ENCODE data around the gene EN2.
A peak's percentile ranks its signal among the peaks of the same experiment; 100 is the strongest.

The EN2 gene

GRCh38 chr7:155488483-155489127 lies 30.7 kb downstream of the EN2 start:
- no peak for DNase-seq

GRCh38 chr7:155489158-155489840 lies 31.4 kb downstream of the EN2 start:
- DNase-seq = no peak

DNA sequence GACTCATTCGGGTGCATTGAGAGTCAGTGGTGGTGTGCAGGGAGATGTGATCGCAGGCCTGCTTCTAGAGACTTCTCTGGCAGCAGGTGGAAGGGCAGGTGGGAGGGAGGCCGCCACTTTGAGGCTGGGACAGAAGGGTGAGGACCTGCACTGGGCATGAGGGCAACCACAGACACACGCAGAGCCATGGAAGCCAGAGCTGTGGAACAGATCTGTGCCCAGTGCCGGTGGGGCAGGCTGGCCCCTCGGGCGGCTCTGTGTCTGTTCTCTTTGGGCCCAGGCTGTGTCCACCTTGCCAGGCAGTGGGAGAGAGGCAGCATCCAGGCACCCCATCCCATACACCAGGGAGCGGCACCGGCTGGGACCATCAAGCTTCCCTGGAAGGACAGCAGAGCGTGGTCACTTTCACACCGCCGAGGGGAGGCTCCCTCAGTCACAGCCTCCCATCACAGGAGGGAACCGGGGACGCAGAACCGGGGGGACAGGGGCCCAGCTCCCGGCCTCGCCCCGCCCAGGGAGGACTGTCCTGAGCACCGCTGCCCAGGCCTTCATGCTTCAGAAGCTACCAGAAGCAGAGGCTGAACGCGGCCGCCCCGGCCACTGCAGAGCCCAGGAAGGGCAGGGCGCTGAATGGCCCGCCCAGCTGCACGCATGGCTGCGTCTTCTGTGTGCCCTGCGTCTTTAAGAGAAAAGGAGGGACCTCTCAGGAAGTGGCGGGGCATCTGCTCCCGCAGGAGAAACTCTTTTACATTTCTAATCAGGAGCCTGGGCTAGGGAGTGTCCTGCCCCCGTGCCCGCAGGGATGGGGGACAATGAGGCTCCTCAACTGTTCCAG lies 32.1 kb downstream of the EN2 start:
- DNase-seq = no peak

DNA sequence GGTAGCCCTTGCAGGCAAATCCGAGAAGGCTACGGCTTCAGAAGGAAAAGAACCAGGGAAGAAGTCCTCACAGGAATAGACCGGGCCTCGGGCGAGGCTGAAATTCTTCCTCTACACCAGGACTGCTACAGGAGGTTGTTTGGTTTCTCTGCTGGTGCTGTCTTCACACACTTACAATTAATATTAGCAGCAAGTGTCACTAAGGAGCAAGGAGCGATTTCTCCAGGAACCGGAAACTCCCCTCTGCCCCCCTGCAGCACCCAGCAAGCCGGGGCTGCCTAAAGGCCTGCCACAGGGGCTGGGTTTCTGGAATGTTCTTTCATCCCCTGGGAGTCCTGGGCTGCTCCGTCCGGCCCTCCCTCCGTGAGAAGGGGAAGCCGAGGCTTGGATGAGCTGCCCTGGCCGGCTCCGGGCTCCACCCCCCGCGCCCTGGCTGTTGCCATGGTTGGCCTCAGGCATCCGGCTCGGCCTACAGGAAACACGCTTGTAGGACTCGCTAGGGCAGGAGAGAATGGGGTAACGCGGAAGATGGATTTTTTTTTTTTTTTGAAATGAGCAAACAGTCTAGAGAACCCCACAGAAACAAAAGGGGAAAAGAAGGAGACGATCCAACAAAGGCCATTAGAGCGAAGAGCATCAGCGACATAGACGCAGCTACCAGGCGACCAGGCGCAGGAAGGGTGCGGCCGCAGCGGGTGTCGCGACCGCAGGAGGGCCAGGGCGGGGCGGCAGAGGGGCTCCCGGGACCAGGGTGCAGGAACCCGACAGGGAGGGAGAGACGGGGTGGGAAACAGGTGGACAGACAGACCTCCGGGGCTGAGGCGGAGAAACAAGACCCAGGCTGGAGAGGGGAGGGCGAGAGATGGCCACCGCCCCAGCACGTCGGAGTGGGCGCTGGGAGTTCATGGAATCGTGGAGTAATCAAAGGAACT lies 33.0 kb downstream of the EN2 start:
- peak in 1 of 2 donors; percentile 23 for DNase-seq

- no peak for DNase-seq
These were observed 33.9 kb downstream of the EN2 start for GRCh38 chr7:155491812-155492211.

DNA sequence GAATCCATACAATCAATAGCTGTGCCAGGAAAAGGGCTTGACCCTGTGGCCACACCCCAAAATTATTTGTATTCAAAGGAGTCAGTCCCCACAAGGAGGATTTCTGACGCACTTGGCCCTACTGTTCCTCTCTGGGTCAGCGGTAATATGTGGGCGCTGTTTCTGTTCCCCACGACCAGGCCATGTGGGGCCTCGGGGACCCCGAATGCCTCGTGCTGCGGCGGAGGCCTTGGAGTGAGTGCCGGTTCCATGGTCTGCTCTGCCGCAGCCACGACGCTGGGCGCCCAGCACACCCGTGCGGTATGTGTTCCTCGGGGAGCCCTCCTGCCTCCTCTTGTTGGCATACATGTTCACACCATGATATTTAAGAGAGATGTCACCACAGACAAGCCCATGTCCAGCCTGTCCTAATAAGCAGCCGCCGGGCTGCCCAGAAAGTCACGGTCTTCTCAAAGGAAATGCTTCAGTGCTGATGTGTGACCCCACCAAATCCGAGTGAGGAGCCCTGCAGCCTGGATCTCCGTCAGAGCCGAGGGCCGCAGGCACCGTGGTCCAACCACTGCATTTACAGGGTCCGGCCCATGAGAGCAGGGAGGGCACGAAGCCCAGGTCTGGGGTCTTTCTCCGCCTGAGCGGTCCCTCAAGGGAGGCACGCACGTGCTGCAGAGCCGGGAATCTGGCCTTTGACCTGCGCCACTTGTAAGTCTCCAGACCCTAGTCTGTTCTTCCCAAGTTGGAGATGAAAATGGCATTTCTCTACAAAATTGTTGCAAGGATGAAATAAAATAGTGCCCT lies 36.0 kb downstream of the EN2 start:
- DNase-seq = no peak

DNA sequence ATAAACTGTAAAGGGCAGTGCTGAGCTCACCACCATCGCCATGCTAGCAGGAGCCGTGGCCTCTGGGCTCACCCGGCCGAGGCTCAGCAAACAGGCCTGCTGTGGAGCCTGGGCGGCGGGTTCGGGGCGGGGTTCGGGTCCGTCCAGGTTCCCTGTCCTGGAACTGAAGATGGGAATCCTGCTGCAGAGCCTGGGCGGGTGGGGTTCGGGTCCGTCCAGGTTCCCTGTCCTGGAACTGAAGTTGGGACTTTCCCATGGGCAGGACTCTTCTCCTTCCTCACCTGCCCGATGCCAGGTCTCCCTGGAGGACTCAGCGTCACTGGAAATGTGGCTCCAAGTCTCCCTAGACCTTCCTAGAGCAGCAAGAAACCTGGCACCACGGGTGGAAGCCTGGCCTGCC lies 36.6 kb downstream of the EN2 start:
- no peak for DNase-seq

GRCh38 chr7:155495440-155496248 lies 37.7 kb downstream of the EN2 start:
- DNase-seq = no peak

GRCh38 chr7:155496267-155497005 lies 38.5 kb downstream of the EN2 start:
- DNase-seq = no peak

GRCh38 chr7:155497149-155497901 lies 39.4 kb downstream of the EN2 start:
- DNase-seq = no peak

- no peak for DNase-seq
These were observed 47.5 kb downstream of the EN2 start for GRCh38 chr7:155505422-155505793.

GRCh38 chr7:155506854-155507337 lies 49.0 kb downstream of the EN2 start:
- DNase-seq = no peak

- DNase-seq = no peak
These were observed 49.6 kb downstream of the EN2 start for GRCh38 chr7:155507576-155507975.

GRCh38 chr7:155508376-155509358 lies 50.7 kb downstream of the EN2 start:
- no peak for DNase-seq

DNA sequence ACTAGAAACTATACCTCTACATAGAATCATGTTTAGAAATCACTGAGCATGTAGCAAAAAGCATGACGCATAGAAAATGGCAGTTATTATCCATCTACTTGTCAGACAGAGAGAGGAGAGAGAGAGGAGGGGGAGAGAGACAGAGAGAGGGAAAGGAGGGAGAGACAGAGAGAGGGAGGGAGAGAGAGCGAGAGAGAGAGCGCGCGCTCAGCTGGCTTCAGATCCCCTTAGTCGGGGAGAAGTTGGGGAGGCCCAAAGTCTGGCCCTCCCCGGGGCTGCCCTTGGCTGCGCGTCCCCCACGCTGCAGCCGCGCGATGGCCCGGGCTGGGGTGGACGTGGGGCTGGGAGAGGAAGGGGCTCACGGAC lies 51.4 kb downstream of the EN2 start:
- DNase-seq = no peak

DNA sequence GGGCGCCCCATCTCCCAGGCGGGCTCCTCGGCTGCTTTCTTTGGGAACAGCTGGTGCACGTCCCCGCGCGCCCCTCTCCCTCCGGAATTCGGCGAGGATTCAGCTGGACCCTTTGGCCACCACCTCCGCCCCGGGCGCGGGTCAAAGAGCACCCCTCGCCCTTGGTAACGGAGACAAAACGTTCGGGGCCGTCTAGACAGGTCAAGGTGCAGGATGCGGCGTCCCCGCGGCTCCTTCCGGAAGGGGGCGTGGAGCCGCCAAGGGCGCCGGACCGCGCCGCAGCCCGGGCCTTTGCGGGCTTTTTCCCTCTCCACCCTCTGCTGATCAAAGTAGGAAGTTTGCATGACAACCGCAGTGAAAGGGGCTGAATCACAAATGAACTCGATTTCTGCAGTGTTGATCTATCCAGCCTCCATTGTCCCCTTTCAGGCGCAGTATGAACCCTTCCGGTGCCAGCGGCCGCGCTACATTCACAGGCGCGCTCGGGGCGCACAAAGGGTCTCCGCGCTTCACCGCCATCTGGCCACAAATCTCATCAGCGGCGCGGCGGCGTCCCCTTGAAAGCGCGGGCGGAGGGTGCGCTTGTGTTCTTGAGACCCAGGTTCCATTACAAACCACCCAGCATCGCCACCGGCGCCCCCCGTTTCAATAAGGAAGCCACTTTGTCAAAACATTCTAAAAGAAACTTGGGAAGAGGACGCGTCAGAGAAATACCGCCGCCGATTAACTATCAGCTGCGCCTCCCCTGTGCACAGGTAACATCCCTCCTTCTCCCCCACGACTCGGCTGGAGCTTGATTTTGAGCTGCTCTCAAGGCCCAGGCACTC lies 52.0 kb downstream of the EN2 start:
- DNase-seq = no peak
